HEK293 (cell line): ENCODE results near the gene MLF2.
A peak's percentile ranks its signal among the peaks of the same experiment; 100 is the strongest.

Experiments
- EGR2 ChIP-seq: fragments of 450-650 bp; formaldehyde crosslinking; IDR thresholded peaks from 2 replicates; pipeline ENCODE4 v1.5.1; 2016; ENCODE audit warnings: low read depth, missing biosample characterization, missing genetic modification characterization
- KLF1 ChIP-seq: fragments of 450-650 bp; formaldehyde crosslinking; IDR thresholded peaks from 2 replicates; pipeline ENCODE4 v1.5.1; 2016; ENCODE audit warnings: missing biosample characterization, missing genetic modification characterization
- KLF7 ChIP-seq: fragments of 450-650 bp; formaldehyde crosslinking; IDR thresholded peaks from 2 replicates; pipeline ENCODE4 v1.5.1; 2016; ENCODE audit warnings: missing biosample characterization, missing genetic modification characterization, borderline replicate concordance
- KLF8 ChIP-seq: fragments of 450-650 bp; formaldehyde crosslinking; IDR thresholded peaks from 2 replicates; pipeline ENCODE4 v1.5.1; 2016; ENCODE audit warnings: missing biosample characterization, missing genetic modification characterization
- KLF9 ChIP-seq: fragments of 450-650 bp; formaldehyde crosslinking; IDR thresholded peaks from 2 replicates; pipeline ENCODE4 v1.5.1; 2016; ENCODE audit warnings: missing biosample characterization, missing genetic modification characterization, low read depth
- OVOL3 ChIP-seq: fragments of 450-650 bp; formaldehyde crosslinking; IDR thresholded peaks from 2 replicates; pipeline ENCODE4 v1.5.1; 2016; ENCODE audit warnings: missing biosample characterization, missing genetic modification characterization
- PATZ1 ChIP-seq: fragments of 450-650 bp; formaldehyde crosslinking; IDR thresholded peaks from 2 replicates; pipeline ENCODE4 v1.5.1; 2016; ENCODE audit warnings: missing biosample characterization, missing genetic modification characterization
- PRDM2 ChIP-seq: fragments of 450-650 bp; formaldehyde crosslinking; IDR thresholded peaks from 2 replicates; pipeline ENCODE4 v1.5.1; 2016; ENCODE audit warnings: missing biosample characterization, missing genetic modification characterization, borderline replicate concordance
- SCRT1 ChIP-seq: fragments of 450-650 bp; formaldehyde crosslinking; IDR thresholded peaks from 2 replicates; pipeline ENCODE4 v1.5.1; 2016; ENCODE audit warnings: missing biosample characterization, missing genetic modification characterization, borderline replicate concordance
- ZBTB10 ChIP-seq: fragments of 450-650 bp; formaldehyde crosslinking; IDR thresholded peaks from 2 replicates; pipeline ENCODE4 v1.5.1; 2016; ENCODE audit warnings: missing biosample characterization, missing genetic modification characterization
- ZBTB8A ChIP-seq: fragments of 450-650 bp; formaldehyde crosslinking; IDR thresholded peaks from 2 replicates; pipeline ENCODE4 v1.5.1; 2016; ENCODE audit warnings: missing biosample characterization, missing genetic modification characterization
- ZFP41 ChIP-seq: fragments of 450-650 bp; formaldehyde crosslinking; IDR thresholded peaks from 2 replicates; pipeline ENCODE4 v1.5.1; 2016; ENCODE audit warnings: missing biosample characterization, missing genetic modification characterization, borderline replicate concordance
- ZIC2 ChIP-seq: fragments of 450-650 bp; formaldehyde crosslinking; IDR thresholded peaks from 2 replicates; pipeline ENCODE4 v1.5.1; 2016; ENCODE audit warnings: missing biosample characterization, missing genetic modification characterization
- ZNF148 ChIP-seq: fragments of 450-650 bp; formaldehyde crosslinking; IDR thresholded peaks from 2 replicates; pipeline ENCODE4 v1.5.0; 2017; ENCODE audit warnings: missing biosample characterization, missing genetic modification characterization, borderline replicate concordance
- ZNF175 ChIP-seq: fragments of 450-650 bp; formaldehyde crosslinking; IDR thresholded peaks from 2 replicates; pipeline ENCODE4 v1.5.1; 2016; ENCODE audit warnings: missing biosample characterization, missing genetic modification characterization
- ZNF341 ChIP-seq: fragments of 450-650 bp; formaldehyde crosslinking; IDR thresholded peaks from 2 replicates; pipeline ENCODE4; 2016; ENCODE audit warnings: low read depth, missing biosample characterization, missing genetic modification characterization
- ZNF561 ChIP-seq: fragments of 450-650 bp; IDR thresholded peaks from 2 replicates; pipeline ENCODE4 v1.5.1; 2018; ENCODE audit warnings: missing biosample characterization, missing genetic modification characterization, borderline replicate concordance
- ZNF600 ChIP-seq: fragments of 450-650 bp; formaldehyde crosslinking; IDR thresholded peaks from 2 replicates; pipeline ENCODE4 v1.5.1; 2016; ENCODE audit warnings: missing biosample characterization, missing genetic modification characterization
- ZNF692 ChIP-seq: fragments of 450-650 bp; formaldehyde crosslinking; IDR thresholded peaks from 2 replicates; pipeline ENCODE4 v1.5.1; 2016; ENCODE audit warnings: missing biosample characterization, missing genetic modification characterization
- ZNF777 ChIP-seq: fragments of 450-650 bp; formaldehyde crosslinking; IDR thresholded peaks from 2 replicates; pipeline ENCODE4 v1.5.1; 2017; ENCODE audit warnings: missing biosample characterization, missing genetic modification characterization, borderline replicate concordance
- ZSCAN4 ChIP-seq: fragments of 450-650 bp; formaldehyde crosslinking; IDR thresholded peaks from 2 replicates; pipeline ENCODE4 v1.5.1; 2017; ENCODE audit warnings: missing biosample characterization, missing genetic modification characterization
- ZXDB ChIP-seq: fragments of 450-650 bp; formaldehyde crosslinking; IDR thresholded peaks from 2 replicates; pipeline ENCODE4 v1.5.1; 2016; ENCODE audit warnings: missing biosample characterization, missing genetic modification characterization

Gene MLF2

GRCh38 chr12:6699989-6700645 is 52.8 kb downstream of the MLF2 start (continued):
- TF ChIP-seq PRDM2 (tag by site-specific recombination) (0 out of 2 replicates have a peak, but pooled peaks have one; percentile 35), ZFP41 (tag by site-specific recombination) (no peak), ZSCAN4 (tag by site-specific recombination) (no peak), PATZ1 (tag by site-specific recombination) (peak; percentile 88), ZNF341 (tag by site-specific recombination) (0 out of 2 replicates have a peak, but pooled peaks have one; percentile 8), KLF1 (tag by site-specific recombination) (0 out of 2 replicates have a peak, but pooled peaks have one; percentile 31), KLF8 (tag by site-specific recombination) (peak; percentile 29; the same call in 1 of the 2 replicates), ZNF692 (peak; percentile 51), ZBTB10 (peak; percentile 60; the same call in 1 of the 2 replicates), ZNF148 (no peak), SCRT1 (tag by site-specific recombination) (peak; percentile 67), ZNF777 (peak; percentile 46; the same call in 1 of the 2 replicates), KLF7 (tag by site-specific recombination) (no peak), ZNF175 (tag by site-specific recombination) (no peak), ZNF600 (tag by site-specific recombination) (0 out of 2 replicates have a peak, but pooled peaks have one; percentile 46), ZXDB (tag by site-specific recombination) (0 out of 2 replicates have a peak, but pooled peaks have one; percentile 10), ZNF561 (tag by site-specific recombination) (no peak), OVOL3 (no peak), KLF9 (peak; percentile 56; the same call in 1 of the 2 replicates), ZBTB8A (peak; percentile 68), EGR2 (tag by site-specific recombination) (peak; percentile 37; the same call in 1 of the 2 replicates), ZIC2 (tag by site-specific recombination) (0 out of 2 replicates have a peak, but pooled peaks have one; percentile 11)
